Psoas muscle (tissue), 8 donors: ENCODE results near the gene SLC44A1. TPM values are rescaled to one million over a fixed set of nuclear protein-coding genes. Genes with fewer than 3 reads are reported as not detected.

ENCODE experiments used
- ATAC-seq, 4 donors: fragments of 200-7000 bp; cut with Tn5 transposase; one replicate each; pipeline ENCODE4 v1.9.1; 2020; ENCODE audit warnings: moderate library complexity in 3 of 4, mild to moderate bottlenecking in 2 of 4
- DNase-seq, 2 donors: peaks; one replicate each; pipeline ENCODE4 v3.0.0-alpha.2; 2020
- H3K27ac ChIP-seq: fragments of 200-600 bp; one replicate; pipeline ENCODE4 v1.8.0; 2022
- H3K27me3 ChIP-seq, 3 donors: fragments of 200-600 bp in 1 of 3; one replicate each; pipeline versions ENCODE4 v1.6.1 to v1.8.0; 2013 to 2022; ENCODE audit warnings: low read length in 2 of 3, mild to moderate bottlenecking in 2 of 3, moderate library complexity in 1 of 3; ENCODE audit not compliant: insufficient read depth in 3 of 3
- H3K36me3 ChIP-seq, 2 donors: fragments of 200-600 bp in 1 of 2; one replicate each; pipeline versions ENCODE4 v1.6.1 to v1.8.0; 2013 to 2022; ENCODE audit warnings: low read depth in 1 of 2, mild to moderate bottlenecking in 1 of 2, moderate library complexity in 1 of 2; ENCODE audit not compliant: insufficient read depth in 1 of 2
- H3K4me1 ChIP-seq: fragments of 200-600 bp; one replicate; pipeline ENCODE4 v1.8.0; 2022
- H3K4me3 ChIP-seq: fragments of 200-600 bp; one replicate; pipeline ENCODE4 v1.8.0; 2022; ENCODE audit warnings: mild to moderate bottlenecking
- H3K9me3 ChIP-seq: fragments of 200-600 bp; one replicate; pipeline ENCODE4 v1.8.0; 2022
- WGBS, 3 donors: extraction: QIAGEN DNeasy Blood & Tissue Kit; methylation state at CpG; one replicate each; pipeline versions ENCODE4 v1.1.6 to v1.1.7; 2013; 5-methylcytosine and 5-hydroxymethylcytosine counted together
- intact Hi-C, 2 donors: fragments of 100-400 bp; cut with DNase I; formaldehyde crosslinking; loops; one replicate each; pipeline versions ENCODE4 v1.11.0 to v1.14.2; 2022
- polyA plus RNA-seq, 3 donors: library from polyadenylated mRNA; stranded (reverse); fragments of 200-250 nt; gene quantifications; one replicate each; pipeline ENCODE4 v1.2.3, GENCODE V29; 2013
- total RNA-seq, 4 donors: library from RNA; stranded (reverse); fragmentation: NEBNext Ultra II Directional in 2 of 4; extraction: Animal tissue kit (Norgen Biotek cat#: 25700) in 2 of 4; gene quantifications; one replicate each; pipeline versions ENCODE4 v1.2.1 to v1.2.4, GENCODE V29; 2021 to 2023
- TF ChIP-seq, protein P1 (sequence below): fragments of 200-600 bp; IDR thresholded peaks from one replicate; pipeline ENCODE4 v1.8.0; 2022; ENCODE audit warnings: antibody characterized with exemption
- donor health status: healthy with polysubstance abuse.
- donor health status: DM: no; HTN: no; CAD: no; lungs with moderate emphysema.
- donor health status: Bipolar disorder and iron deficiency.
- donor health status: healthy.
- donor health status: DM: yes; HTN: yes; CAD: no.
- donor health status: DM: no; HTN: no; CAD: no.
- donor health status: DM: no; HTN: no; CAD: no.
- donor health status: DM: yes; HTN: yes; CAD: no.

SLC44A1 gene
- total and polyA plus RNA-seq, 7 donors = 3.3 to 18.9 (median 7.0) TPM

DNA sequence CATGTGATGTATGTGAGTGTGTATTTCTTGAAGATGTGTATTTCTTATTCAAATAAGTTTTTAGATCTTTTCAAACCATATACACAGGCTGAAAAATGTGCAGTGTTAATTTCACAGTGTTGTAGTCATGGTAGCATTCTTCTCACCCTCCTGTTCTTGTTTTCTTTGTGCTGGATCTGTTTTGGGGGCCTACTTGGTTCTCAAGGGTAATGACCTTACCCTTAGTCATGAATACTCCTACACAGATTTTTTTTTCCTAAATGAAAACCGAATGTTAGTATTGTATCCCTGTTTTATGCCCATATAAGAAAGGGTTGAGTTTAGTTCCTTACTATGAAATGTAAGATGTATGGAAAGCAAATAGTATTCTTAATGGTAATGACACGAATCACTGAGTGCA lies 88.0 kb downstream of the SLC44A1 start:
- H3K36me3 ChIP-seq = peaks cover 3 to 13% of the 10 kb centered on the region in 2 donors
- DNase-seq (no peak), ATAC-seq (no peak)
- TF ChIP-seq, protein P1, sequence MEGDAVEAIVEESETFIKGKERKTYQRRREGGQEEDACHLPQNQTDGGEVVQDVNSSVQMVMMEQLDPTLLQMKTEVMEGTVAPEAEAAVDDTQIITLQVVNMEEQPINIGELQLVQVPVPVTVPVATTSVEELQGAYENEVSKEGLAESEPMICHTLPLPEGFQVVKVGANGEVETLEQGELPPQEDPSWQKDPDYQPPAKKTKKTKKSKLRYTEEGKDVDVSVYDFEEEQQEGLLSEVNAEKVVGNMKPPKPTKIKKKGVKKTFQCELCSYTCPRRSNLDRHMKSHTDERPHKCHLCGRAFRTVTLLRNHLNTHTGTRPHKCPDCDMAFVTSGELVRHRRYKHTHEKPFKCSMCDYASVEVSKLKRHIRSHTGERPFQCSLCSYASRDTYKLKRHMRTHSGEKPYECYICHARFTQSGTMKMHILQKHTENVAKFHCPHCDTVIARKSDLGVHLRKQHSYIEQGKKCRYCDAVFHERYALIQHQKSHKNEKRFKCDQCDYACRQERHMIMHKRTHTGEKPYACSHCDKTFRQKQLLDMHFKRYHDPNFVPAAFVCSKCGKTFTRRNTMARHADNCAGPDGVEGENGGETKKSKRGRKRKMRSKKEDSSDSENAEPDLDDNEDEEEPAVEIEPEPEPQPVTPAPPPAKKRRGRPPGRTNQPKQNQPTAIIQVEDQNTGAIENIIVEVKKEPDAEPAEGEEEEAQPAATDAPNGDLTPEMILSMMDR = no peak
- no peak overlapping the region for H3K4me3 ChIP-seq
- peaks cover 14% of the 10 kb centered on the region for H3K4me1 ChIP-seq
- H3K27ac ChIP-seq = no peak overlapping the region
- H3K27me3 ChIP-seq = no peaks in the 10 kb centered on the region
- intact Hi-C loops = no loop called here
- no peaks in the 10 kb centered on the region for H3K9me3 ChIP-seq
- WGBS, 3 donors = 81 to 89% (median 82%) methylated on average over 2 of the region's 2 CpGs

GRCh38 chr9:105333076-105333475 lies 88.6 kb downstream of the SLC44A1 start:
- no peak overlapping the region for H3K27ac ChIP-seq
- H3K36me3 ChIP-seq = peaks cover 3 to 16% of the 10 kb centered on the region in 2 donors
- WGBS, 3 donors = 95 to 99% (median 97%) methylated on average over 1 of the region's 1 CpG
- intact Hi-C loops = no loop called here
- TF ChIP-seq, protein P1 = no peak
- peaks cover 14% of the 10 kb centered on the region for H3K4me1 ChIP-seq
- H3K27me3 ChIP-seq = no peaks in the 10 kb centered on the region
- H3K9me3 ChIP-seq = no peaks in the 10 kb centered on the region
- no peak for ATAC-seq
- DNase-seq = no peak
- H3K4me3 ChIP-seq = no peak overlapping the region

- TF ChIP-seq, protein P1 = no peak
- H3K27ac ChIP-seq = no peak overlapping the region
- H3K9me3 ChIP-seq = no peaks in the 10 kb centered on the region
- no peaks in the 10 kb centered on the region for H3K27me3 ChIP-seq
- no peak overlapping the region for H3K4me3 ChIP-seq
- 89 to 95% (median 91%) methylated on average over 1 of the region's 1 CpG for WGBS, 3 donors
- DNase-seq = no peak
- H3K36me3 ChIP-seq = peaks cover 3 to 16% of the 10 kb centered on the region in 2 donors
- no peak for ATAC-seq
- intact Hi-C loops = no loop called here
- peaks cover 14% of the 10 kb centered on the region for H3K4me1 ChIP-seq
Observed at GRCh38 chr9:105333811-105334210, 89.4 kb downstream of the SLC44A1 start.

GRCh38 chr9:105338308-105338707 lies 93.9 kb downstream of the SLC44A1 start:
- Histone ChIP-seq H3K27me3 (no peaks in the 10 kb centered on the region), H3K27ac (no peak overlapping the region), H3K4me3 (no peak overlapping the region), H3K9me3 (no peaks in the 10 kb centered on the region), H3K4me1 (no peaks in the 10 kb centered on the region), H3K36me3 (peaks cover 3 to 16% of the 10 kb centered on the region in 2 donors)
- TF ChIP-seq, protein P1 = no peak
- 99 to 100% (median 100%) methylated on average over 2 of the region's 2 CpGs for WGBS, 3 donors
- intact Hi-C loops = no loop called here
- DNase-seq (no peak), ATAC-seq (no peak)

GRCh38 chr9:105339849-105340248 lies 95.4 kb downstream of the SLC44A1 start:
- intact Hi-C loops = loop anchor here in 1 of 2 donors (10.0 kb wide), 1 partner anchor 85 kb away; no protein-coding TSS in a partner anchor
- no peak overlapping the region for H3K4me3 ChIP-seq
- TF ChIP-seq, protein P1 = no peak
- H3K27me3 ChIP-seq = no peaks in the 10 kb centered on the region
- no peaks in the 10 kb centered on the region for H3K4me1 ChIP-seq
- ATAC-seq (no peak), DNase-seq (no peak)
- no peak overlapping the region for H3K27ac ChIP-seq
- no peaks in the 10 kb centered on the region for H3K9me3 ChIP-seq
- peaks cover 3 to 16% of the 10 kb centered on the region in 2 donors for H3K36me3 ChIP-seq
